K562 (cell line): Measurements from ENCODE around the gene PLXDC2. TPM values are rescaled to one million over a fixed set of nuclear protein-coding genes. Genes with fewer than 3 reads are reported as not detected.

Experiments
- ATAC-seq: fragments of 200-7000 bp; cut with Tn5 transposase; 3 replicates; pipeline ENCODE4 v1.9.1; 2020; ENCODE audit warnings: moderate library complexity
- BruUV-seq: library from RNA; stranded (reverse); fragments of 400-500 nt; replicated peaks from 2 replicates; lab custom pipeline; 2021; lab: Mats Ljungman, UMichigan
- CTCF ChIA-PET: fragments of 300-600 bp; formaldehyde crosslinking; extraction: SDS; loops from one replicate; lab custom pipeline; 2021; ENCODE audit warnings: low intra/inter-chr PET ratio; lab: Yijun Ruan, JAX
- POLR2A ChIA-PET: fragments of 300-600, 350-650 bp; sonication (Branson Sonifier 250); formaldehyde crosslinking; extraction: SDS; loops from one replicate; lab custom pipeline; 2021; ENCODE audit warnings: antibody characterized with exemption, inconsistent platforms; lab: Yijun Ruan, JAX
- DNase-seq, 4 experiments: peaks; one replicate each; pipeline versions ENCODE4 v3.0.0 to v3.0.0-alpha.2; 2011 to 2018; ENCODE audit warnings: low spot score in 3 of 4, mixed read lengths in 3 of 4; ENCODE audit errors: extremely low read depth in 1 of 4
- FAIRE-seq: peaks from 2 replicates; lab custom pipeline; 2011; peaks lifted over from hg19 to GRCh38; lab: Jason Lieb, UNC
- H2AFZ ChIP-seq: 2 replicates; pipeline ENCODE4 v1.6.0; 2011; ENCODE audit warnings: low read depth, low read length, control low read depth, inconsistent platforms
- H3K27ac ChIP-seq: fragments of 200-600 bp; 3 replicates; pipeline ENCODE4 v1.8.0; 2011; ENCODE audit warnings: low read depth, mild to moderate bottlenecking, control low read depth, inconsistent platforms, low read length, moderate library complexity, mixed read lengths; ENCODE audit errors: extremely low read depth
- H3K27me3 ChIP-seq, 2 experiments: fragments of 300-600 bp in 1 of 2; 2 replicates in 1 of 2; 3 replicates in 1 of 2; pipeline versions ENCODE4 v1.6.0 to v1.8.0; 2011; ENCODE audit warnings: inconsistent platforms in 2 of 2, low read length in 2 of 2, mild to moderate bottlenecking in 1 of 2, mixed read lengths in 1 of 2, moderate library complexity in 1 of 2; ENCODE audit not compliant: control insufficient read depth in 2 of 2, insufficient read depth in 2 of 2
- H3K36me3 ChIP-seq: fragments of 300-600 bp; 3 replicates; pipeline ENCODE4 v1.8.0; 2011; ENCODE audit warnings: mild to moderate bottlenecking, low read length, inconsistent platforms; ENCODE audit not compliant: control insufficient read depth, insufficient read depth
- H3K4me1 ChIP-seq, 2 experiments: fragments of 200-600 bp in 1 of 2; replicated peaks in 1 of 2; 2 replicates in 1 of 2; 3 replicates in 1 of 2; pipeline versions ENCODE4 v1.5.1 to v1.8.0; 2011; ENCODE audit warnings: inconsistent platforms in 2 of 2, low read length in 2 of 2, mild to moderate bottlenecking in 1 of 2, mixed read lengths in 1 of 2, moderate library complexity in 1 of 2; ENCODE audit not compliant: control insufficient read depth in 2 of 2, insufficient read depth in 2 of 2
- H3K4me2 ChIP-seq: 2 replicates; pipeline ENCODE4 v1.6.1; 2011; ENCODE audit warnings: low read length, control low read depth, inconsistent platforms, mixed read lengths; ENCODE audit not compliant: insufficient read depth
- H3K4me3 ChIP-seq: fragments of 200-600 bp; sonication (generic), shearing (Covaris generic); 2 replicates; pipeline ENCODE4 v1.5.1; 2016; ENCODE audit warnings: control low read depth, inconsistent platforms
- H3K79me2 ChIP-seq: fragments of 200-600 bp; 3 replicates; pipeline ENCODE4 v1.8.0; 2011; ENCODE audit warnings: low read length, inconsistent platforms; ENCODE audit not compliant: control insufficient read depth, insufficient read depth
- H3K9ac ChIP-seq, 2 experiments: 2 replicates each; pipeline versions ENCODE4 v1.6.0 to v1.6.1; 2011; ENCODE audit warnings: low read depth in 2 of 2, low read length in 2 of 2, control low read depth in 1 of 2, inconsistent platforms in 1 of 2, mild to moderate bottlenecking in 1 of 2, mixed read lengths in 1 of 2; ENCODE audit not compliant: insufficient read depth in 1 of 2
- H3K9me1 ChIP-seq: one replicate; pipeline ENCODE4 v1.6.0; 2011; ENCODE audit warnings: inconsistent platforms, mild to moderate bottlenecking, low read length, moderate library complexity; ENCODE audit not compliant: control insufficient read depth, insufficient read depth
- H3K9me3 ChIP-seq: replicated peaks from 2 replicates; pipeline ENCODE4 v1.5.1; 2011; ENCODE audit warnings: low read depth, low read length, inconsistent platforms; ENCODE audit not compliant: control insufficient read depth, insufficient read depth
- H4K20me1 ChIP-seq: replicated peaks from 2 replicates; pipeline ENCODE4 v1.6.1; 2011; ENCODE audit warnings: low read length, inconsistent platforms, mixed read lengths; ENCODE audit not compliant: control insufficient read depth, insufficient read depth
- CHD1 ChIP-seq: fragments of 200-600 bp; sonication (generic); IDR thresholded peaks from one replicate; pipeline ENCODE4 v1.6.1; 2012; ENCODE audit warnings: mild to moderate bottlenecking, moderate library complexity, low read length, inconsistent platforms
- ETS1 ChIP-seq: conservative IDR thresholded peaks from 2 replicates; pipeline ENCODE4 v1.6.1; 2011; ENCODE audit warnings: low read depth, mild to moderate bottlenecking, low read length; ENCODE audit not compliant: control insufficient read depth
- ETS2 ChIP-seq: IDR thresholded peaks from 2 replicates; pipeline ENCODE4 v1.6.1; 2016; ENCODE audit warnings: borderline replicate concordance, missing genetic modification characterization, mild to moderate bottlenecking, moderate library complexity, missing compliant biosample characterization; ENCODE audit not compliant: poor library complexity, severe bottlenecking
- HBP1 ChIP-seq: fragments of 450-650 bp; formaldehyde crosslinking; IDR thresholded peaks from 2 replicates; pipeline ENCODE4 v1.4.0; 2022; ENCODE audit warnings: missing genetic modification characterization
- HNRNPH1 ChIP-seq: fragments of 200-400 bp; formaldehyde crosslinking; optimal IDR thresholded peaks from 2 replicates; pipeline ENCODE3; 2017; ENCODE audit warnings: low read depth, mild to moderate bottlenecking, low read length, moderate library complexity
- LEF1 ChIP-seq: fragments of 450-650 bp; IDR thresholded peaks from 2 replicates; pipeline ENCODE4 v1.6.1; 2016; ENCODE audit warnings: mild to moderate bottlenecking
- RBFOX2 ChIP-seq: fragments of 200-400 bp; formaldehyde crosslinking; IDR thresholded peaks from 2 replicates; pipeline ENCODE4 v1.6.1; 2017; ENCODE audit warnings: low read depth, mild to moderate bottlenecking, low read length, moderate library complexity
- RFX7 ChIP-seq: fragments of 250-450 bp; sonication (Bioruptor Pico); IDR thresholded peaks from 2 replicates; pipeline ENCODE4 v1.5.1; 2021; ENCODE audit warnings: mild to moderate bottlenecking
- RUNX1 ChIP-seq: sonication (generic); IDR thresholded peaks from 2 replicates; pipeline ENCODE4 v1.6.1; 2016; ENCODE audit warnings: antibody characterized with exemption, low read depth
- SRSF7 ChIP-seq: fragments of 200-400 bp; formaldehyde crosslinking; optimal IDR thresholded peaks from 2 replicates; pipeline ENCODE3; 2017; ENCODE audit warnings: mild to moderate bottlenecking, low read depth, low read length
- STAT5B ChIP-seq: fragments of 250-450 bp; sonication (Bioruptor Pico); IDR thresholded peaks from 2 replicates; pipeline ENCODE4 v1.8.0; 2021; ENCODE audit warnings: mild to moderate bottlenecking, inconsistent platforms
- TAF9B ChIP-seq: fragments of 450-650 bp; IDR thresholded peaks from 2 replicates; pipeline ENCODE4 v1.6.1; 2018; ENCODE audit warnings: mild to moderate bottlenecking; ENCODE audit not compliant: partially characterized antibody
- TRIM28 ChIP-seq: fragments of 450-650 bp; IDR thresholded peaks from 2 replicates; pipeline ENCODE4 v1.6.1; 2017
- ZFP1 ChIP-seq: fragments of 450-650 bp; formaldehyde crosslinking; IDR thresholded peaks from 2 replicates; pipeline ENCODE4 v1.4.0; 2020; ENCODE audit warnings: mild to moderate bottlenecking, mixed read lengths
- ZKSCAN8 ChIP-seq: fragments of 200-800 bp; sonication (Bioruptor generic); IDR thresholded peaks from 2 replicates; pipeline ENCODE4 v1.6.1; 2016; ENCODE audit warnings: missing genetic modification characterization, missing compliant biosample characterization
- ZNF280A ChIP-seq: fragments of 450-650 bp; IDR thresholded peaks from 2 replicates; pipeline ENCODE4 v1.6.1; 2018; ENCODE audit warnings: mild to moderate bottlenecking, low read depth; ENCODE audit not compliant: partially characterized antibody
- ZNF316 ChIP-seq: fragments of 450-650 bp; IDR thresholded peaks from 2 replicates; pipeline ENCODE4 v1.6.1; 2016
- ZNF398 ChIP-seq: fragments of 250-450 bp; sonication (Bioruptor Pico); IDR thresholded peaks from 2 replicates; pipeline ENCODE4 v1.8.0; 2021; ENCODE audit warnings: moderate library complexity, mild to moderate bottlenecking, inconsistent platforms
- WGBS: fragments of 100-300 bp; shearing (Covaris generic); methylation state at CpG from one replicate; pipeline ENCODE4 v1.1.6; 2016; ENCODE audit warnings: low coverage, mixed read lengths; ENCODE audit not compliant: insufficient coverage; ENCODE audit errors: missing lambda C conversion rate; 5-methylcytosine and 5-hydroxymethylcytosine counted together
- in situ Hi-C: fragments of 300-500 bp; cut with MboI; formaldehyde crosslinking; loops from 4 replicates; pipeline ENCODE4 v1.15.0; 2018; ENCODE audit warnings: inconsistent platforms, mixed read lengths
- intact Hi-C: fragments of 100-400 bp; cut with micrococcal nuclease; formaldehyde crosslinking; loops from 2 replicates; pipeline ENCODE4 v1.14.2; 2022
- polyA plus RNA-seq, 8 experiments: library from polyadenylated mRNA; depleted of rRNA in 4 of 8; stranded (reverse) in 5 of 8; unstranded in 3 of 8; fragments of >200 nt; fragmentation: Nextera tagmentation in 2 of 8; fragmentation: Illumina TruSeq in 1 of 8; extraction: Ambion mirVana in 2 of 8; extraction: Trizol in 1 of 8; gene quantifications; 2 replicates each; pipeline versions ENCODE4 v1.2.1 to v1.2.3, GENCODE V29; 2011 to 2014; ENCODE audit warnings: inconsistent platforms in 1 of 8, missing spikeins in 1 of 8
- total RNA-seq, 7 experiments: library from RNA; depleted of rRNA in 6 of 7; stranded (reverse); fragments of >200 nt in 6 of 7; fragmentation: Illumina TruSeq in 2 of 7; extraction: Trizol in 2 of 7; gene quantifications; 2 replicates each; pipeline versions ENCODE4 v1.2.1 to v1.2.3, GENCODE V29; 2011 to 2021; ENCODE audit warnings: low replicate concordance in 1 of 7

The PLXDC2 gene
- total and polyA plus RNA-seq, 9 of the 15 experiments (the other 6 are each of a cell fraction or from before 2014, with no cell fraction given): 0.01 to 0.33 (median 0.10) TPM; not detected in 3

GRCh38 chr10:19800161-19800560 lies 16.1 kb upstream of the PLXDC2 start (continued):
- TF ChIP-seq ZNF398 (CRISPR knock-in tag) (no peak), SRSF7 (no peak), RUNX1 (no peak), ZNF316 (no peak), HNRNPH1 (no peak), RFX7 (CRISPR knock-in tag) (no peak), ZNF280A (no peak)

- POLR2A ChIA-PET: no interaction called here
- ATAC-seq (no peak), FAIRE-seq (no peak), DNase-seq (no peak)
- Histone ChIP-seq H3K36me3 (no peaks in the 10 kb centered on the region), H3K9ac (no peak overlapping the region), H3K9me1 (no peaks in the 10 kb centered on the region), H3K4me3 (no peak overlapping the region), H3K4me2 (no peak overlapping the region), H3K4me1 (no peaks in the 10 kb centered on the region), H3K27ac (no peak overlapping the region), H4K20me1 (no peaks in the 10 kb centered on the region), H2AFZ (no peak overlapping the region), H3K9me3 (no peaks in the 10 kb centered on the region), H3K79me2 (no peaks in the 10 kb centered on the region), H3K27me3 (no peaks in the 10 kb centered on the region)
- CTCF ChIA-PET: no interaction called here
- BruUV-seq: no TSS peak
- intact Hi-C loops (no loop called here), in situ Hi-C loops (no loop called here)
- 0% methylated on average over 4 of the region's 4 CpGs for WGBS
- no peak for TF ChIP-seq CHD1
- TF ChIP-seq ZFP1 (CRISPR knock-in tag): no peak
- TF ChIP-seq TAF9B: no peak
- TF ChIP-seq HBP1: no peak
- TF ChIP-seq TRIM28: no peak
- no peak for TF ChIP-seq ETS2 (tag)
- no peak for TF ChIP-seq STAT5B (CRISPR knock-in tag)
- TF ChIP-seq RBFOX2: no peak
- no peak for TF ChIP-seq ZKSCAN8 (CRISPR knock-in tag)
- no peak for TF ChIP-seq LEF1
- no peak for TF ChIP-seq ETS1
Observed at GRCh38 chr10:19801369-19801768, 14.9 kb upstream of the PLXDC2 start.
